GM19351 (cell line): ENCODE measurements around the gene PIERCE2.
"Not testable (repeated sequence)": the region's sequence is repeated elsewhere in the genome, so short reads cannot be mapped to it uniquely, and the experiment has no call there.

Source experiments
- ATAC-seq: cut with Tn5 transposase; IDR thresholded peaks from one replicate; pipeline ENCODE4 v1.9.1; 2021; ENCODE audit warnings: mild to moderate bottlenecking, moderate library complexity; ENCODE audit not compliant: unreplicated experiment

Gene PIERCE2

DNA sequence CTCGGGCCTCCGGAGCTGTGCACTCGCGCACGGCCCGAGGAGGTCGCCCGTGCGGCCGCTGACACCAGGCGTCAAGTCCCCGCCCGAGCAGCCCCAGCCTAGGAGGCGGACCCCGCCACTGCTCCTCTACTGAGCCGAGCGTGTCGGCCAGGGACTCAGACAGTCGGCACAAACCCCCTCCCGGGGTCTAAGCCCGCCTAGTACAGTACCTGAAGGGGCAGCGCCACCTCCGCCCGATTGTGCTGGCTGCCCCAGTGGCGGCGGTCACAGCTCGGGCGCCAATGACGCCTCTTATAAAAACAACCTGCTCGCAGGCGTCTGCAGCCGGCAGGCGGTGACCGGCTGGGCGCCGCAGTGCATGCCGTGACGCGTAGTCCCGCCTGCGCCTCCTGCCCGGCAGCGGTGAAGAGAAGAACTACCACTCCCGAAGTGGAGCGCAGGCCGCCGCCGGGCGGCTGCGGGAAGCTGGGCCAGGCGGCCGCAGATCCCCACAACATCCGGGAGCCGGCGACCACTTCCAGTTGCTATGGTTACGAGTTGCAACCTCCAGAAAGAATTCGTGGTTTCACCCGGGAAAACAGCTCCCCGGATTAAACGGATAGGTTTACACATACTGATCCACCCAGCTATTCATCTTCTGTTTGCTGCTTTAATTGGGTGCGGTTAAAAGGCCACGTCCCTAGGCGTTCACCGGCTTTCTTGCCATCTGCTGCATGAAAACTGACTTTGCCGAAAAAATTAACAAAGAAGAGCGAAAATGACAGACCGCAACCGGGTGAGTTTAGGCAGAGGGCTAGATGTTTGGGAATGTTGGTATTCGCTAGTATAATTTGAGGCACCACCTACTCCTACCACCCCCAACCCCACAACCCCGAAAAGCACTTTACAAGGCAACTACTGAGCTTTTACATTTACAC, at the start of gene PIERCE2, which contains the start of gene CCPG1:
Gene PIERCE2, plus strand, starts transcription at position 484 of the 917 bp plus-strand sequence. Its CDS starts 274 bp downstream, at position 758.
Gene CCPG1, minus strand, starts transcription at position 348 of the 917 bp plus-strand sequence. CDS start 18,935 bp downstream, outside the sequence.
- peak; percentile 90 for ATAC-seq

GRCh38 chr15:55360256-55360655, 48.0 kb upstream of the PIERCE2 start:
- no peak for ATAC-seq

DNA sequence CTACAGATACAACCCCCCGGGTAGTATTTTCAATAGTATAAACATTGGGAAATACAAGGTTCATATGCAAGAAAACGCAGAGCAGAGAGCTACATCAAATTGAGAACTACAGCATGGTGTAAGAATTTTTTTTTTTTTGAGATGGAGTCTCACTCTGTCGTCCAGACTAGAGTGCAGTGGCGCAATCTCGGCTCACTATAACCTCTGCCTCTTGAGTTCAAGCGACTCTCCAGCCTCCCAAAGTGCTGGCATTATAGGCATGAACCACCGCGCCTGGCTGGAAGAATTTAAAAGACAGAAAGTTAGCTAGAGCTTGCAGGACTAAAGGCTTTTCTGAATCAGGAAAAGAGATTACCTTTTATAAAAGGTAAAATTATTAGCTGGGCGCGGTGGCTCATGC, 47.2 kb upstream of the PIERCE2 start:
- ATAC-seq, result no peak

DNA sequence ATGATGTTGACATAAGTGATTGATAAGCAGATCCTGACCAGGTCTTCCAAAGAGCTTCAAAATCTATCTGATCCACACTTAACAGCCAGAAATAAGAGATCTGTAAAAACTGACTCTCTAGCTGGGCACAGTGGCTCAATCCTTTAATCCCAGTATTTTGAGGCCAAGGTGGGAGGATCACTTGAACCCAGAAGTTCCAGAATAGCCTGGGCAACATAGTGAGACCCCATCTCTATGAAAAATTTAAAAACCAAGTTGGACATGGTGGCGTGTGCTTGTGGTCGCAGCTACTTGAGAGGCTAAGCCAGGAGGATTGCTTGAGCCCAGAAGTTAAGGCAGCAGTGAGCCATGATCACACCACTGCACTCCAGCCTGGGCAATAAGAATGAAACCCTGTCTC, 45.7 kb upstream of the PIERCE2 start:
- ATAC-seq, result no peak

- ATAC-seq, result no peak
Measured at GRCh38 chr15:55366981-55367380, 41.3 kb upstream of the PIERCE2 start.

DNA sequence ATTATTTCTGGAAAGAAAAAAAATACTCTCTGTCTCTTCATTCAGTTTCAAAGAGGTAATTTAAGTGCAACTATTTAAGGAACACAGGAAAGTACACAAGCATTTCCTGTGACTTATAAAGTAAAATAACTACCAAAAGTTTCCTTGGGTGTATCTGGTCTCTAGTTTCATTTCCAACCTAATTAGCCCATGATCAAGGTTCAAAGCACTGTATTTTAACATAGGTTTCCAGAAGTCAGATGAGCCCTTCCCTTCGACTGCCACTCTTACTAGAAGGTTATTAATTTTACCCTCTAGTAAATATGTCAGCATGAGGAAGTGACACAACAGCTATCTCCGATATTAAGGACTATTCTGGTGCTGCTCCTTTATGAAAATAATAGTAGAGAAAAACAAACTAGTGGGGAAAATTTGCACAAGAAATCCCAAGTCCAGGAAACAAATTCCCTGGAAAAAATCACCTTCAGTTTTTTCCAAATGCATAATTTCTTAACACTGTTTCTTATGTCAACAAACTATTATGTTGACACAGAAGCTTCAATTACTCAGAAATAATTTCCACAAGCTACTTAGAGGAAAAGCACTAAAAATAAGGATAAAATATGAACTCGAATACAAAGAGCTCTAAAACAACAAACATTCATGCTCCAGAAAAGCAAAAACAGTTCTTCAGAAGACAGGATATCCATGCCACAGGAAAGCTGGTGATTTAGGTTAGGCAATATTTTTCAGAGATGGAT, 35.4 kb upstream of the PIERCE2 start:
- ATAC-seq, result peak; percentile 67

DNA sequence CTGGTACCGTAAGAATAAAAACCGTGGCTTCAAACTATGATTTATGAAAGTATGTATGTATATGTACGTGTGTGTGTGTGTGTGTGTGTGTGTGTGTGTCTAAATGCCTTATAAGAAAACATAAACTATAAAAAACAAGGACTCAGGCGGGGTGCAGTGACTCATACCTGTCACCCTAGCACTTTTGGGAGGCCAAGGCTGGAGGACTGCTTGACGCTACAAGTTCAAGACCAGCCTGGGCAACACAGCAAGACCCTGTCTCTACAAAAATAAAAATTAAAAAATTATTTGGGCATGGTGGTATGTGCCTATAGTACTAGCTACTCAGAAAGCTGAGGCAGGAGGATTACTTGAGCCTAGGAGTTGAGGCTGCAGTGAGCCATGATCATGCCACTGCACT, 29.2 kb upstream of the PIERCE2 start:
- ATAC-seq, result no peak

GRCh38 chr15:55381595-55381994, 26.7 kb upstream of the PIERCE2 start:
- no peak for ATAC-seq

DNA sequence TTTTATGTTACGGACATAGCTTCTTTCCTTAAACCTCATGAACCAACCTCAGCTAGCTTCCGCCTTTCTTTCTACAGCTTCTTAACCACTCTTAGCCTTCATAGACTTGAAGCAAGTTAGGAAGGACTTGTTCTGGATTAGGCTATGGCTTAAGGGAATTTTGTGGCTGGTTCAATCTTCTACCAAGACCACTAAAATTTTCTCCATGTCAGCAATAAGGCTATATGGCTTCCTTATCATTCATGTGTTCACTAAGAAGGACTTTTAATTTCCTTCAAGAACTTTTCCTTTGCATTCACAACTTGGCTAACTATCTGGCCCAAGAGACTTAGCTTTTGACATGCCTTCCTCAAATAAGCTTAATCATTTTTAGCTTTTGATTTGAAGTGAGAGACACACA, 24.6 kb upstream of the PIERCE2 start:
- ATAC-seq, result no peak

GRCh38 chr15:55387027-55387426, 21.3 kb upstream of the PIERCE2 start:
- ATAC-seq, result no peak

DNA sequence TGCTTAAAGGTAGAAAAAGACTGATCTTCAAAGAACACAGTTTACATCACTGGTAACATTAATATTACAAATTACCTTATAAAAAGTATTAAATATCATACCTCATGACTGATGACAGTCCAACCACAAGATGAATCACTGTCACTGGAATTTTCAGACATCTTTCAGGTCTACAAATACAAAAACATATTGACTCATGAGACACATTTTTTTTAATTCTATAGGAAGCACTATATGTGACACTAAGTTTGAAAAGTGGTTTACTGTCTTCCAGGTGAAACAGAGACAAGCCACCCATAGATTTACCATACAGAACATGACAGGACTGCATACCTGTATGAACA, 19.1 kb upstream of the PIERCE2 start:
- ATAC-seq, result no peak

- ATAC-seq, result no peak
Measured at GRCh38 chr15:55394694-55395093, 13.6 kb upstream of the PIERCE2 start.

DNA sequence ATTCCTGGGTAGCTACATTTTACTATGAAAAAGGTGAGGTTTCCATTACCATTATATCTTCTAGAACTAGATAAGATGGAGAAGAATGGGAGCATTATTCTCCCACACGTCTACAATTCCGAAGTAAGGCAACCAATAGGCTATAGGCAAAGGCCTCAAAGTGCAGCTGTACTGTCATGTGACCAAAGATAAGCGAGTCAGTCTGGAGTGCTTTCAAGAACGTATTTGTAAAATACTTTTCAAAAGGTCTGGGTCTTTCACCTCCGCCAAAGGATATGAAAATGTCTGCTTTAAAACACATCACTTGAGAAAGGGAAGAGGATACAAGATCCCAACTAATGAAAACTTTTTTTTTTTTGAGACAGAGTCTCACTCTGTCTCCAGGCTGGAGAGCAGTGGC, 10.1 kb upstream of the PIERCE2 start:
- no peak for ATAC-seq

GRCh38 chr15:55400050-55400449, 8.2 kb upstream of the PIERCE2 start:
- ATAC-seq, result not testable (repeated sequence)

GRCh38 chr15:55401786-55402246, 6.5 kb upstream of the PIERCE2 start:
- no peak for ATAC-seq

DNA sequence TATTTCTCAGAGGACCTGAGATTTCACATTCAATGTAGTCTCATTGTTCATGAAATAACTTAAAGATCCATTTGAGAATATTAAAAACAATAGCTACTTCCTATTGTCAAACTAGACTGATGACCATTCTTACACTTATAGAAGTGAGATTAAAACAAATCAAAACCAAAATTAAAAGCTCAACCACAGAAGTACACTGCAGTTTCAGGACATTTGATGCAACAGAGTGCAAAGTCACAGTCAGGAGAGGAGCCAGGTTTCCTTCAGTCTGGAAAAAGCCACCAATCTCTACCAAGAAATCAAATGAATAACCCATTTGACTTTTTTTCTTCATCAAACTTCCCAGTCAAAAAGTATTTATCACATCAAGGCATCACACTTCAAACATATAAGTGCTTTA, 5.6 kb upstream of the PIERCE2 start:
- ATAC-seq, result peak; percentile 45

DNA sequence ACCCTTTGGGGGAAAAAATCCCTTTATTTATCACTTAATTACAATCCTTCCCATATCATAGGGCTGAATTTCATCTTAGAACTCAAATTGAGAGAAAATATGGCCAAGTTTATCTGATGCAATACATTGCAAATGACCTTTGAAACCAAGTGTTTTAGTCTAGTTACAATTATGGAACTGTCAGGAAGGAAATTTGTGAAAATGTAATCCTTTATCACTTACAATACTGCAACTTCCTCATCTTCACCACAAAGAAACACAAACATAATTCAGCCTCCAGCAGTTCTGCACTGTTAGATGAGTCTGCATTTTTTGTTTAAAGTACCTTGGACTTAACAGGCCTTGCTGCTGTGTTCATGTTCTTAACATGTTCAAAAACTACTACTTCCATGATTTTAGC, 4.8 kb upstream of the PIERCE2 start:
- ATAC-seq, result no peak

- ATAC-seq, result peak; percentile 12
Measured at GRCh38 chr15:55407498-55408011, 740 bp upstream of the PIERCE2 start.

GRCh38 chr15:55408976-55409375, 681 bp downstream of the PIERCE2 start:
- not testable (repeated sequence) for ATAC-seq

GRCh38 chr15:55417678-55418077, 9.4 kb downstream of the PIERCE2 start:
- ATAC-seq, result not testable (repeated sequence)

- no peak for ATAC-seq
Measured at GRCh38 chr15:55420171-55420866, 12.0 kb downstream of the PIERCE2 start.
